Neural cell (in vitro differentiated cells): ENCODE results near the gene SURF4.

ENCODE experiments used
- CTCF ChIP-seq: fragments of 450-650 bp; IDR thresholded peaks from 2 replicates; pipeline ENCODE4 v1.5.1; 2014; ENCODE audit warnings: antibody characterized with exemption, mild to moderate bottlenecking, moderate library complexity; ENCODE audit not compliant: poor library complexity, severe bottlenecking
- POLR2AphosphoS5 ChIP-seq: IDR thresholded peaks from 2 replicates; pipeline ENCODE4 v1.6.1; 2012

GRCh38 chr9:133366435-133366834 lies 9.4 kb downstream of the SURF4 start:
- TF ChIP-seq CTCF (no peak), POLR2AphosphoS5 (no peak)
